ENCODE data around the gene DLL4.

GRCh38 chr15:40953713-40954074 is 24.6 kb downstream of the DLL4 start:
- TF ChIP-seq CTCF (IDR thresholded peaks at IDR 0.05 in 2 of 3, conservative IDR thresholded peaks at IDR 0.05 in 1 of 3; ENCODE audit: borderline replicate concordance in 1 of 3, insufficient read depth in 1 of 3, low read depth in 2 of 3, low read length in 2 of 3), result no peak
- TF ChIP-seq POLR2AphosphoS5 (IDR thresholded peaks at IDR 0.05; ENCODE audit: low read depth, low read length), result no peak
- no peak for TF ChIP-seq POLR2A (IDR thresholded peaks at IDR 0.05; ENCODE audit: borderline replicate concordance, extremely low read depth, insufficient read depth, insufficient read length)
- no peak for TF ChIP-seq SIN3A (IDR thresholded peaks at IDR 0.05; ENCODE audit: low read depth)
- TF ChIP-seq REST (IDR thresholded peaks at IDR 0.05; ENCODE audit: low read depth), result no peak
- no peak for TF ChIP-seq RAD21 (IDR thresholded peaks at IDR 0.05; ENCODE audit: low read depth)
- no peak for TF ChIP-seq EGR1 (IDR thresholded peaks at IDR 0.05; ENCODE audit: low read depth)
- TF ChIP-seq SP1 (IDR thresholded peaks at IDR 0.05; ENCODE audit: low read depth), result no peak

Measured in HCT116 (cell line).